Epithelial cell of proximal tubule (primary cell): ENCODE data around the gene FAM151A. TPM values are rescaled to one million over a fixed set of nuclear protein-coding genes. Genes with fewer than 3 reads are reported as not detected.

Source experiments
- DNase-seq: peaks from one replicate; pipeline ENCODE4 v3.0.0-alpha.2; 2011; ENCODE audit warnings: low read depth
- H3K4me3 ChIP-seq: 2 replicates; pipeline ENCODE4 v1.5.1; 2011; ENCODE audit warnings: low read depth, mild to moderate bottlenecking, low read length
- total RNA-seq: library from RNA; depleted of rRNA; stranded (reverse); fragments of >200 nt; gene quantifications from 2 replicates; pipeline ENCODE4 v1.2.3, GENCODE V29; 2015
- TF ChIP-seq, protein P1 (sequence below): conservative IDR thresholded peaks from 2 replicates; pipeline ENCODE4 v1.5.1; 2012; ENCODE audit warnings: low read depth, mild to moderate bottlenecking, low read length

The FAM151A gene
- total RNA-seq, 1 donor from 2014 or later = not detected

DNA sequence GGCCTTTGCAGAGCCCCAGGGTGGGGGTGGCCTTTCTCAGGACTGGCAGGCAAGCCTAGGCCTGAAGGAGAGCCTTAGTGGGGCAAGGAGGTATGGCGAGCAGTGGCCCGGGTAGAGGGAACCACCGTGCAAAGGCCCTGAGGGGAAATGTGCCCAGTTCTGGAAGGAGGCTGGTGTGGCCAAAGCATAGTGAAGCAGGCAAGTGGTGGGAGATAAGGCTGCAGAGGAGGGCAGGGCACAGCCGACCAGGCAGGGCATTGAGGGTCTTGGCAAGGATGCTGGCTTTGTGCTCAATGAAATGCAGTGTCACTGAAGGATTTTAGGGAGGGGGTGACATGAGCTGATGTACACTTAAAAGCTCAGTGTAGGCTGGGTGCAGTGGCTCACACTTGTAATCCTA, 41.0 kb upstream of the FAM151A start:
- TF ChIP-seq, protein P1, sequence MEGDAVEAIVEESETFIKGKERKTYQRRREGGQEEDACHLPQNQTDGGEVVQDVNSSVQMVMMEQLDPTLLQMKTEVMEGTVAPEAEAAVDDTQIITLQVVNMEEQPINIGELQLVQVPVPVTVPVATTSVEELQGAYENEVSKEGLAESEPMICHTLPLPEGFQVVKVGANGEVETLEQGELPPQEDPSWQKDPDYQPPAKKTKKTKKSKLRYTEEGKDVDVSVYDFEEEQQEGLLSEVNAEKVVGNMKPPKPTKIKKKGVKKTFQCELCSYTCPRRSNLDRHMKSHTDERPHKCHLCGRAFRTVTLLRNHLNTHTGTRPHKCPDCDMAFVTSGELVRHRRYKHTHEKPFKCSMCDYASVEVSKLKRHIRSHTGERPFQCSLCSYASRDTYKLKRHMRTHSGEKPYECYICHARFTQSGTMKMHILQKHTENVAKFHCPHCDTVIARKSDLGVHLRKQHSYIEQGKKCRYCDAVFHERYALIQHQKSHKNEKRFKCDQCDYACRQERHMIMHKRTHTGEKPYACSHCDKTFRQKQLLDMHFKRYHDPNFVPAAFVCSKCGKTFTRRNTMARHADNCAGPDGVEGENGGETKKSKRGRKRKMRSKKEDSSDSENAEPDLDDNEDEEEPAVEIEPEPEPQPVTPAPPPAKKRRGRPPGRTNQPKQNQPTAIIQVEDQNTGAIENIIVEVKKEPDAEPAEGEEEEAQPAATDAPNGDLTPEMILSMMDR = no peak
- DNase-seq = no peak
- no peak overlapping the region for H3K4me3 ChIP-seq

DNA sequence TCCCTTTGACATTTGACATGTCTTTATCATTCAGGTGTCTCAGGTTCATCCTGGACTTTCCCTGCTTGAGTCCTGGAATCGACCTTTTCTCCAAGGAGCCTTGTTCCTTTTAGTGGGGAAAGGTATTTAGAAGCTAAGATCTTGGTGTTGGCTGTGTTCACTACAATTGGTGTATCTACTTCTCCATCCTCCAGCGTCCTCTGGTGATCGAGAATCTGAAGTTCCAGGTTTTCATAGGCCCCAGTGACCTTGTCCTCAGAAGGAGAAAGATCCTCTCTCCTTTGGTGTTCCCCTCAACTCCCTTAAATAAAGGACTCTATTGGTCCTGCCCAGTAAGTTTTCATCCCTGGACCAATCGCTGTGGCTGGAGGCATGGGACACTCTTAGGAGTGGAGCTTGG, 40.4 kb upstream of the FAM151A start:
- no peak for DNase-seq
- no peak overlapping the region for H3K4me3 ChIP-seq
- TF ChIP-seq, protein P1 = peak; percentile 14

DNA sequence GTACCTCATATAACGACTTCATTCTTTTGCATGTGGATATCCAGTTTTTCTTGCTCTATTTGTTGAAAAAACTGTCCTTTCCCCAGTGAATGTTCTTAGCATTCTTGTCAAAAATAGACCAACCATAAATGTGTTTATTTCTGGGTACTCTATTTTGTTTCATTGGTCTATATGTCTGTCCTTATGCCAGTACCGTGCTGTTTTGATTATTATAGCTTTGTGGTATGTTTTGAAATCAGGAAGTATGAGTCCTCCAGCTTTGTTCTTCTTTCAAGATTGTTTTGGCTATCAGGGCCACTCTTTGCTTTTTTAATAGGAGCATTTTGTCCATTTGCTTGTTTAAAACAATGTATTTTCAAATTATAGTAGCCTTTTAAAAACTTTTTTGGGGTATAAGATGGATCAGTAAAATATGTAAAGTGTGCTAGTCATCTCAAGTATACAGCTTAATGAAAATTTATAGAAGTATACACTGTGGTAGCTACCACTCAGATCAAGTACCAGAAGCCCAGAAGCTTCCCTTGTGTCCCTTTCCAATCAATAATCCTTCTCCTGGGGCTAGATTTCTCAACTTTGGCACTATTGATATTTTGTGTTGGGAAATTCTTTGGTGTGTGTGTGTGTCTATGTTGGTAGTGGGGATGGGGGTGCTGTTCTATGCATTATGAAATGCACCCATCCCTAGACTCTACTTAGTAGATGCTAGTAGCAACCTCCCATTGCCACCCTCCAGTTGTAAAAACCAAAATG, 35.0 kb upstream of the FAM151A start:
- DNase-seq = no peak
- no peak overlapping the region for H3K4me3 ChIP-seq
- TF ChIP-seq, protein P1 = no peak

DNA sequence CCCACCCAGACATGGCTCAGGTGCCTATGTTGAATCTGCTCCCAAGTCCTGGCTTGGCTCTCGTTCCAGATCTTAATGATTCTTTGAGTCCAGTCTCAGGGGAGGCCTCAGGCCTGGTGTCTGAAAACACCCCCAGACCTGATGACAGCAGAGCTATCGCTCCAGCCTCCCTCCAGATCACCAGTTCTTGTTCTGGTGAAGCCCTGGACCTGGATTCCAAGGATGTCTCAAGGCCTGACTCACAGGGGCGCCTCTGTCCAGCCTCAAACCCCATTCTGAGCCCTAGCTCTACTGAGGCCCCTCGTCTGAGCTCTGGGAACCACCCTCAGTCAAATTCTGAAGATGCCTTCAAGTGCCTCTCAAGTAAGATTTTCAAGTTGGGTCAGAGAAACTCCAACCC, 29.7 kb upstream of the FAM151A start:
- TF ChIP-seq, protein P1 = no peak
- DNase-seq = no peak
- no peak overlapping the region for H3K4me3 ChIP-seq

DNA sequence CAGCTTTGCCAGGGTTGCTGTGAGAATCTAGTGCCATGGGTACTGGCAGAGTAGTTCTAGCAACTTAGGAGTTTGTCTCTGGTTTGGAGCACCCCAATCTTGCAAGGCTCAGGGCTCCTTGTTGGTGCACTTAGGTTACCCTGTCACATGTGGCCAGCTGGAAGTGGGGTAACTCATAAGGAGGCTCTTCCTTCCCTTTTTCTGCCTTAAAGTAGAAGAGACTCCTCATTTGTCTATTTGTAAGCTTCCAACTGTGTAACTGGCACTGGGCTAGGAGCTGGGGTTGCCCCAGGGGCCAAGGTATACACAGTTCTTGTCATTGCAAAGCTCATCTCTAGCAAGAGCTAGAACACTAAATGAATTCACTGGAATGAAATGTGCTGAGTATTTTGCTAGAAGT, 28.8 kb upstream of the FAM151A start:
- DNase-seq = no peak
- TF ChIP-seq, protein P1 = no peak
- no peak overlapping the region for H3K4me3 ChIP-seq

DNA sequence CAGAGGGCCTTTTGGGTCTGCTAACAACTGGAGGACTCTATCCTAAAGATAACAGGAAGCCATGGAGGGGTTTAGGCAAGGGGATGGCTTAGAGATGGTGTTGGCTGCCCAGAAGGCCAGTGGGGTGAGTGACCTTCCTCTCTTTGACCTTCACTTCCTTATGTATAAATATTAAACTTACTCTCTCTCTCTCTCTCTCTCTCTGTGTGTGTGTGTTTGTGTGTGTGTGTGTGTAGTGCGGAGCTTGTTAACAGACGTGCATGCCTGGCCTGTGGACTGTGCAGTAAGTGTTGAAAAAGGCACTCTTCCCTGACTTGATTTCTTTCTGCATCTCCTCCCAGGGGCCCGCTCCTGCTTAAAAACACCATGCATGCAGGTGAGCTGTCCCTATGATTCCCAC, 28.3 kb upstream of the FAM151A start:
- no peak overlapping the region for H3K4me3 ChIP-seq
- TF ChIP-seq, protein P1 = no peak
- no peak for DNase-seq

DNA sequence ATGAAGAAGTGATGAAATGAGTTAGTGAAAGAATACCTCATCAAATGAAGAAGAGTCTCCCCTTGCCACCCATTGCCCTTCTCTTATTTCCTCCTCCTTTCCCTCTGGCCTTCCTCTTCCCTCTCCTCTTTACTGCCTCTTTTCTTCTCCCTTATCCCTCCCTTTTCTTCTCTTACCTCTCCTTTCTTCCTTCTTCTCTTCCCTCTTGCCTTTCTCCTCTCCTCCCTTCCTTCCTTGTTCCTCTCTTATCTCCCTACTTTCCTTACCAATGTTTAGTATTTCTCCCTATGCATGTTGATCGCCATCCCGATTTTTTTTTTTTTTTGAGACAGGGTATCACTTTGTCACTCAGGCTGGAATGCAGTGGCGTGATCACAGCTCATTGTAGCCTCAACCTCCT, 27.1 kb upstream of the FAM151A start:
- TF ChIP-seq, protein P1 = no peak
- DNase-seq = no peak
- no peak overlapping the region for H3K4me3 ChIP-seq
